ENCODE measurements around the gene PI16.

Gene PI16

DNA sequence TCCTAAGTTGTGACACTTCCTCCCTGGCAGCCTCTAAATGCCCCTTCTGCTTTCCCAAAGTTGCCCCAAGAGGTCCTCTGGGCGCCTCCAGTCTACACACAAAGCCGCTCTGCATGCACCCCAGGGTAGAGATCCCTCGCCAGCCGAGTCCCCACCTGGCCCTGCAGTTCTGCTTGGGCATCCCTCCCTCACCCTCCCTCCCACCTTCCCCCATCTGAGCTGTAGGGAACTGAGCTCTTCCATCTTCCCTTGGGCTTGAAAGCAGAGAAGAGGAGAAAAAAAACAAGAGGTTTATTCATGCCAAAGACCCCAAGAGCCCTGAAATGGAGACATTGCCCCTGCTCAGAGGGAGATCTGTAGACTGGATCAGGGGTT, 45.2 kb downstream of the PI16 start:
- DNase-seq (ENCODE audit: low read depth, low spot score), result no peak

DNA sequence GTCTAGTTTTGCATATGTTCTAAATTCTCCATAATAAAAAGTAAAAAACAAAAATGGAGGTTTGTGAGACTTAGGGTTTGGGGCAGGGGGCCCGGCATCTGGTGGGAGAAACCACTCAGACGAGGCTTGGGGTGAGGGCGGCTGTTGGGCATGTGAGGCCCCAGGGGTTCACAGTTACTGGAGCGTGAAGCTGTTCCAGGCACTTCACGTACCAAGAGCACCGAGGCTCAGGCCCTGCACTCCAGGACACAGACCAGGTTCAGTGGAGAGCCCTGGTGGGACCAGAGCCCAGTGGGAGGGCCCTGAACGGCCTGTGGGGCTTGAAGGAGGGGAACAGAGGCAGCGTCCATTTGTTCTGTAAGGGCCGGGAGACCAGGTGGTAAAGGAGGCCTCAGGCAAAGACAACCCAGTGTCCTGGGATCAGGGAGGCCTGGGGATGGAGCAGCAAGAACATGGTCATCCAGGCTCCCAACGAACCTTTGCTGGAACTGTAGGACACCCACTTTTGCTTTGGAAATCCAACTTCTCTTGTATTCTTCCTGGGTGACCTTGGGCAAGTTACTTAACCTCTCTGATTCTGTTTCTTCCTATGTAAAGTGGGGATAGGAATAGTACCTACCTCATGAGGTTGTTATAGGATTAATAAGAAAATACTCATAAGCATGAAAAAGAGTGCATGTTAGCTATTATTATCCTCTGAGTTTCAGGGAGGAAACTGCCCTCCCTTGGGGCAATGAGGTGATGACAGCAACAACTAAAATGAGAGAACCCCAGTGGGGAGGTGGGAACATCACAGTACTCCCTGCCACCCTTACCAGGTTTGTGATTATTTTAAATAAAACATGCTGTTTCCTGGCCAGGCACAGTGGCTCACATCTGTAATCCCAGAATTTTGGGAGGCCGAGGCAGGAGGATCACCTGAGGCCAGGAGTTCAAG, 49.8 kb downstream of the PI16 start:
- DNase-seq (ENCODE audit: low read depth, low spot score), result no peak

- no peak for DNase-seq (ENCODE audit: low read depth, low spot score)
Observed at GRCh38 chr6:37005061-37005810, 50.7 kb downstream of the PI16 start, which contains the start of gene FGD2. Gene FGD2, plus strand, starts transcription at chr6:37005655. Its CDS starts 163 bp downstream, at chr6:37005818.

DNA sequence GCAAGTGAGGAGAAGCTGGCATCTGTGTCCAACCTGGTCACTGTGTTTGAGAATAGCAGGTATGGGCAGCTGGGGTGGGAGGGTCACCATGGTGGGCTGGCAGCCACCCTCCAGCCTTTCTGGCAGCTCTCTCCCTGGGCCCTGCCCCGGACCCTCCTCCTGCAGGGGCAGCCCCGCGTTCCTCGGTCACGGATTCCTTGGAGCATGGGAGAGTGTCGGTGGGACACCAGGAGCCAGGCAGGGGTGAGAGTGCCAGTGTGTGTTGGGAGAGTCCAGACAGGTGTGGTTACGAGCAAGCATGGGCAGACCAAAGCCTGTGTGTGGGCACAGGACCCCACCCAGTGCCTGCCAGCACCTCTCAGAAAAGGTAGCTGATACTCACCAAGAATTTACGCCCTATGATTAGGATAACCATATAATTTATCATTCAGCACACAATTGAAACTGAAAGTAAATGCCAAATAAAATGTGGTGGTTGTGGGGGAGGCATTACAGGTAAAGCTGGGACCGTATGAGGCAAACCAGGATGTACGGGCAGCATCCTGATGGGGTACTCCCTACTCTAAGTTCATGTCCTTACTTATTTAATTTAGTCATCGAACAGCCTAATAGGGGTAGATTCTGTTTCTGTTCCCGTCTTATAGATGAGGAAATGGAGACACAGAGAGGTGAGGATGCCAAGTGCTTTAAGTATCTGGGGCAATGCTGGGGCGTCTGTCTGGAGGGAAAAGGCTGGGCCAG, 51.5 kb downstream of the PI16 start:
- DNase-seq (ENCODE audit: low read depth, low spot score), result no peak

- no peak for DNase-seq (ENCODE audit: low read depth, low spot score)
Observed at GRCh38 chr6:37006793-37007339, 52.3 kb downstream of the PI16 start.

- DNase-seq (ENCODE audit: low read depth, low spot score), result no peak
Observed at GRCh38 chr6:37007340-37008043, 53.0 kb downstream of the PI16 start.

- no peak for DNase-seq (ENCODE audit: low read depth, low spot score)
Observed at GRCh38 chr6:37008484-37009465, 54.2 kb downstream of the PI16 start.

GRCh38 chr6:37010402-37010892, 55.9 kb downstream of the PI16 start:
- no peak for DNase-seq (ENCODE audit: low read depth, low spot score)

DNA sequence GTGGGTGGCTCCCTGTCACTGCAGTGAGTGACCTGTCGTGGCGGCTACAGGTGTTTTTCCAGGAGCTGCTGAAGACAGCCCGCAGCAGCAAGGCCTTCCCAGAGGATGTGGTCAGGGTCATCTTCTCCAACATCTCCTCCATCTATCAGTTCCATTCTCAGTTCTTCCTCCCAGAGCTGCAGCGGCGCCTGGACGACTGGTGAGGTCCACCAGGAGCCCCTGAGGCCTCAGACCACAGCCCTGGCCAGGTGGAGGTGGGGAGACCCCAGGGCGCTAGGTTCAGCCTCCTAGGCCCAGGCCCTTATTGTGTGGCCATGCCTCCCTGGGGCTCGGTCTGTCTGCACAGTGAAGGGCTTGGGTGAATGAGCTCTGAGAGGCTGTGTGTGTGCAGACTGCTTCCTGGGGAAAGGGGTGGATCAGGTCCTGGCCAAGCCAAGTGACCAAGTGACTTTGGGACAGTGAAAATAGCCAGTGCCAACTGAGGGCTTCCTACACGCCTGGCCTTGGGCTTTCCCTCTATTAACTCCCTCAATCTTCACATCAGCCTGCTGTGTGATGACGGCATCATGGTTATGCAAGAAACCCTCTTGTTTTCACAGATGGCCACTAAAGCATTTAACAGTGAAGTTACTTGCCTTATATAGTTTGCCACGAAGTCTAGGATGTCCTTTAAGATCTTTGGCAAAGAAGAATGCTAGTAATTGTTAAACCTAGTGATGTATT, 57.3 kb downstream of the PI16 start:
- DNase-seq (ENCODE audit: low read depth, low spot score), result no peak

GRCh38 chr6:37013516-37014491, 59.3 kb downstream of the PI16 start:
- DNase-seq (ENCODE audit: low read depth, low spot score), result no peak

Data from activated CD4-positive, CD25-positive, alpha-beta regulatory T cell treated with anti-CD3 and anti-CD28 coated beads, Interleukin-2, amount 50 U/mL, for 16 hours (primary cell).